NCI-H2227 (cell line): ENCODE measurements around the gene ZNF133.
"Not testable (repeated sequence)": the region's sequence is repeated elsewhere in the genome, so short reads cannot be mapped to it uniquely, and the experiment has no call there.

Source experiments
- DNase-seq: peaks from one replicate; lab custom pipeline; 2025; ENCODE audit not compliant: unreplicated experiment; lab: John Stamatoyannopoulos, UW

ZNF133 gene

DNA sequence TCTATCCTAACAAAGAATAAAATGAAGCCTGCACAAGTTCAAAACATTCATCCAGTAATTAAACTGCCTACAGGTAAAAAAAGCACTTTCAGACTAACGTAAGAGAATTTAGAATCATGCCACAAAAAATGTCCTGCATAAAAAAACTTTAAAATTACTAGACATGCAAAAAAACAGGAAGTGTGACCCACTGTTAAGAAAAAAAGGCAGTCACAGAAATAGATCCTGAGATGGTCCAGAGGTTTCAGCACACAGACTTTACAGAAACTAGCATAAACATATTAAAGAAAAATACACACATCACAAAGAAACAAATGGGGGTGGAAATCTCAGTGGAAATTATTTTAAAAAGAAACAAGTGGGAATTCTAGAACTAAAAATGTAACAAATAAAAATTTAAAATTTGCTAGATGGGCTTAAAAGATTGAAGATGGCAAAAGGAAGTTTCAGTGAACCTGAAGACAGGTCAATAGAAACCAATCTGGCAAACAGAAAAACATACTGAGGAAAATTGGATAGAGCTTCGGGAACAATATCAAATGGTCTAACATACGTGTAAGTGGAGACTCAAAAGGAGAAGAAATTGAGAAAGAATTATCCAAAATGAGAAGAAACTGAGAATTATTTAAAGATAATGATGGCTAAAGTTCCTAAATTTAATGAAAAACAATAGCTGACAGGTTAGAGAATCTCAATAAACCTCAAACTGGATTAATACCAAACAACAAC, 3.4 kb upstream of the ZNF133 start:
- DNase-seq, result no peak

DNA sequence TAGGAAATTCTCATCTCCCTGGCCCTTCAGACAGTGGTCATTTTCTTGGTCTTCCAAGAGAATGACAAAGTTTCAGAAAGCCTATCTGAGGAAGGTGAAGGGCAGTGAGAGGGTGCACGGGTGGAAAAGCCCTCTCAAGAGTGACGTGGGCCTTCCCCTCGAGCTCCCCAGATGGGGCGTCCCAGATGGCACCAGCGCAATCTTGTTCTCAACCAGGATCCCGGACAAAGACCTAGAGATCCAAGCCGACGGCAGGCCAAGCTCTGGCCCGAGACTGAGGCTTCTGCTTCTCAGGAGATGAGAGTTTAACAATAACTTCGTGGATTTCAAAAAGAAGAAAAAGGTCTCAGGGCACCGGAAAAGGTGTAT, 797 bp upstream of the ZNF133 start:
- no peak for DNase-seq

DNA sequence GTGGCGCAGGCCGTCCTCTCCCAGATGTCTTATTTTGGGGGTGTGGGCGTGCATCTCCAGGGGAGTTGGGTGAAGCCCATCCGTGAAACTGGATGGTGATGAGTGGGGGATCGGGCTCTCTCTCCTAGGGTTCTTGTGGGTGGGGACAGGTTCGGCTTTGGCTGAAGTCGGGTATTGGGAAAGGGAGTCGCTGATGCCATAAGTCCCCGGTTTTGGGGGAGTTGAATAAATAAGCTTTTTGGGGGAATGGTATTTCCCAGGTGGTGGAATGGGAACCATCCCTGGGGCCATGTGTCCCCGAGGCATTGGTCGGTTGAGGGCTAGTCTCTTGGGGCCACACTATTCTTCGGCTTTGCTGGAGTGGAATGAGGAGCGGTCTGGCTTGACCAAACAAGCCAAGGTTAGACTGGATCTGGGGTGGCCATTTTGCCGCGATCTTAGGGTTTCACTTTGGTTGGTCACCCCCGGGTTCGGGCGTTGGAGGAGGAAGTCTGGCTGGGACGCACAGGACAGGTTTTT, 481 bp downstream of the ZNF133 start:
- peak; percentile 45 for DNase-seq

DNA sequence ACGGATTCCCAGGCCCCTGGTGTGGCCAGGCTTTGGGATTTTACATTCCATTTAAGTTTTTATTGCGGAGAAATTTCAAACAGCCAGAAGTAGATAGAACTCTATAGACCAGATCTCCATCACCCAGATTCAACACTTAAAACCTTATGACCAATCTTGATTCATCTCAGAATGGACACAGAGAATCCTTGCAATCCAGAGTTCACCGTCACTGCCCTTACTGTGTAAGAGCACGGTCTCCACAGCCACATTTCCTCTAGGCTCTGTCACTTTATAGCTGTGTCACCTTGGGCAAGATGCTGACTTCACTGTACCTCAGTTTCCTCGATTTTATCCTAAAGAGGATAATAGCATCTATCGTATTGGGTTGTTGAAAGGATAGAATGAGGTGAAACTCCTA, 979 bp downstream of the ZNF133 start:
- DNase-seq, result no peak

DNA sequence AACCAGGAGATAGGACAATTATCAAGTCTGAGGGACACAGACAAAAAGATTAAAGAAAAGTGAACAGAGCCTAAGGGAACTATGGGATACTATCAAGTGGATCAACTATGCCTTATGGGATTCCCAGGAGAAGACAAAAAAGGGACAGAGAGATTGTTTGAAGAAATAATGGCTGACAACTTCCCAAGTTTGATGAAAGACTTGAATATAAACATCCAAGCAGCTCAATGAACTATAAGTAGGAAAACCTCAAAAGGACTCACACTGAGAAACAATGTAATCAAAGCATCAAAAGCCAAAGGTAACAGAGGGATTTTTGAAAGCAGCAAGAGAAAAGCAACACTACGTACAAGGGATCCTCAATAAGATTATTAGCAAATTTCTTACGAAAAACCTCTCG, 11.0 kb downstream of the ZNF133 start:
- no peak for DNase-seq

DNA sequence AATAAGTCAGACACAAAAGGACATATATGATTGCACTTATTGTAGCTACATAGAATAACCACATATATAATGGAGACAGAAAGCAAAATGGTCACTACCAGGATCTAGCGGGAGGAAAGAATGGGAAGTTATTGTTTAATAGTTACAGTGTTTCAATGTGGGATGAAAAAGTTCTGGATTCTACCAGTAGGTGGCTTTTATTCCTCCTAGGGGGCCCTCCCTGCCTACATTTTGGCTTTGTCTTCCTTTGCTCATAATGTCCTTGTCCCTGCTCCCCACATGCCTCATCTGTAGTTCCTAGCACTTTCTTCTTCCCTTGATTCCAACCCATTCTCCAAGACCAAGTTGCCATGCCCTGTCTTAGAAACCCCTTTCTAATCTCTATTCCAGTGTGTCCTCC, 16.3 kb downstream of the ZNF133 start:
- no peak for DNase-seq

DNA sequence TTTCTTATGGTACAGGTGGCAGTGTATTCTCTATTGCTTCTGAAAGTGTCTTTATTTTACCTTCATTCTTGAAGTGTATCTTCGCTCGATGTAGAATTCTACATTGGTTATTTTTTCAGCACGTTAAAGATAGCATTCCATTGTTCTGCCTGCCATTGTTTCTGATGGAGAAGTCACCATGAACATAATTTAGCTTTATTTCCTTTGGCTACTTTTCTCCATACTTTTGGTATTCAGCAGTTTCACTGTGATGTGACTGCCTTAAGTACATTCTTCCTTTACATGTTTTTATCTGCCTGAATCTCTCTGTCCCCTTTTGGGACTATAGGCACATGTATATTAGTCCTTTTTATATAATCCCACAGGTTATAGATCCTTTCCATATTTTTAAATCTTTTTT, 19.0 kb downstream of the ZNF133 start:
- DNase-seq, result no peak

DNA sequence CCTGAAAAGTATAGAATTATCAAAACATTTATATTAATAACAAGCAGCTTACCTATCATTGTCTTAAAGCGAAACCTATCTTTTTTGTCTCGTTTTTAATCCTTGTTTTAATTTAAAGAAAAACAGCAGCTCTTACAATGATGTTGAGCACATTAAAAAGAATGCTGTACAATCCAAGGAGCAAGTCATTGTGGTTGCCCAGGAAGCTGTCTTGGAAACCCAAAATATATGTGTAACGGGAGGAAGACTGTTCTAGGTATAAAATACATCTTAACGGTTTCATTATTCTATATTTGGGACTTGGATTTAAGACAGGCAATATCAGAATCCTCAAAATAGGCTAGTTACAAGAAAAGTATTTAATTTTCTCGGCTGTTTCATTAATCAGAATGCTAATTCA, 21.7 kb downstream of the ZNF133 start:
- DNase-seq, result no peak

DNA sequence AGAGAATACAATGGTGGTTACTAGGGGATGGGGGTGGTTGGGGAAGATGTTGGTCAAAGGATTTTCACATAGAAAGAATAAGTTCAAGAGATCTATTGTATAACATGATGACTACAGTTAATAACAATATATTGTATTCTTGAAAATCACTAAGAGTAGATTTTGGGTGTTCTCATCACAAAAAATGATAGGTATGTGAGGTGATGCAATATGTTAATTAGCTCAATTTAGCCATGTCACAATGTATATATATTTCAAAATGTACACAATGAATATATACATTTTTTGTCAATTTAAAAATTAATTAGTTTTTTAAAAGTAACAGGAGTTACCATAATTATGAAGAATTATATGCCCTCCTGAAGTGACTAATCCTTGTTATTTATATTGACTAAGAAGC, 22.3 kb downstream of the ZNF133 start:
- DNase-seq, result no peak

DNA sequence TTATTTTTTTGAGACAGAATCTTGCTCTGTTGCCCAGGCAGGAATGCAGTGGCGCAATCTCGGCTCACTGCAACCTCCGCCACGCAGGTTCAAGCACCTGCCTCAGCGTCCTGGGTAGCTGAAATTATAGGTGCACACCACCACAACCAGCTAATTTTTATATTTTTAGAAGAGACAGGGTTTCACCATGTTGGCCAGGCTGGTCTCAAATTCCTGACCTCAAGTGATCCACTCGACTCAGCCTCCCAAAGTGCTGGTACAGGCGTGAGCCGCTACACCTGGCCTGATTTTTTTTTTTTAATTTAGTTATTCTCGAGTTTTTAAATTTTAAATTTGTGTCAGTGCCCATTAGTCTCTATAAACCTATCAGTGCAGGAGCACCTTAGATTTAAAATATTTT, 24.4 kb downstream of the ZNF133 start:
- DNase-seq, result no peak

DNA sequence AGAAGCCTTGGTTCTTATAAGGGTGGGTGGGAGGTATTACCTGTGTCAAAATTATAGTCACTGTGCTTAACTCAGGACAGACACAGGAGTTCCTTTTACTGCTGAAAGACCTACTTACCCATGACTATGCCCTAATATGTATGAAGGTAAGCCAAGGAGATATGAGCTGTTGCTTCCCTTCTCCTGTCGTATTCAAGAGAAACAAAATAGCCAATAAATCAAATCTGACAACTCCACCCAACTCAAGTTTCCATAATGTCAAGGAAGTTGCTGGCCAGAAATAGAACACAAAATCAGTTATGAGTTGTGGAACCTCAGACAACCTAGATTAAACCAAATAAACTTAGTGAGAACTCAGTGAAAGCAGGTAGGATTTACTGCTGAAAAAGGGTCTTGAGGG, 25.1 kb downstream of the ZNF133 start:
- no peak for DNase-seq

DNA sequence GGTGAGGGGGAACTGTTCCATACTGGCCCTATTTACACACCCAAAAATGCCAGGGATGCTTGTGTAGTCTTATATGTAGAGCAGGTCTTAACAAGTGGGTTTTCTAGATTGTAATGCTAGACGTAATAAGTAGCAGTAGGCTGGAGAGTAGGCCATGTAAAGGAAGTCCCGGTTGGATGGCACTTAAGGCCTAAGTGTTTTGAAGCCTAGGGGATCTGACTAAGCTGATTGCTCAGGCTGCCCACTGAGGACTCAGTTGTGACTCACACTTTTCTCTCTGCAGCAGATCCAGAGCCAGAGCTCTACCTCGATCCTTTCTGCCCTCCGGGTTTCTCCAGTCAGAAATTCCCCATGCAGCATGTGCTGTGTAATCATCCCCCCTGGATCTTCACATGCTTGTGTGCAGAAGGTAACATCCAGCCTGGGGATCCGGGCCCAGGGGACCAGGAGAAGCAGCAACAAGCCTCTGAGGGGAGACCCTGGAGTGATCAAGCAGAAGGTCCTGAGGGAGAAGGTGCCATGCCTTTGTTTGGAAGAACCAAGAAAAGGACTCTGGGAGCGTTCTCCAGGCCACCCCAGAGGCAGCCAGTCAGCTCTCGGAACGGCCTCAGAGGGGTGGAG, 26.6 kb downstream of the ZNF133 start:
- no peak for DNase-seq

DNA sequence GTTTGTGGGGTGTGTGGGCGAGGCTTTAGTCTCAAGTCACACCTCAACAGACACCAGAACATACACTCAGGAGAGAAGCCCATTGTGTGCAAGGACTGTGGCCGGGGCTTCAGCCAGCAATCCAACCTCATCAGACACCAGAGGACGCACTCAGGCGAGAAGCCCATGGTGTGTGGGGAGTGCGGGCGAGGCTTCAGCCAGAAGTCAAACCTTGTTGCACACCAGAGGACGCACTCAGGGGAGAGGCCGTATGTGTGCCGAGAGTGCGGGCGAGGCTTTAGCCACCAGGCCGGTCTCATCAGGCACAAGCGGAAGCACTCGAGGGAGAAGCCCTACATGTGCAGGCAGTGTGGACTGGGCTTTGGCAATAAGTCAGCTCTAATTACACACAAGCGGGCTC, 27.8 kb downstream of the ZNF133 start:
- no peak for DNase-seq

DNA sequence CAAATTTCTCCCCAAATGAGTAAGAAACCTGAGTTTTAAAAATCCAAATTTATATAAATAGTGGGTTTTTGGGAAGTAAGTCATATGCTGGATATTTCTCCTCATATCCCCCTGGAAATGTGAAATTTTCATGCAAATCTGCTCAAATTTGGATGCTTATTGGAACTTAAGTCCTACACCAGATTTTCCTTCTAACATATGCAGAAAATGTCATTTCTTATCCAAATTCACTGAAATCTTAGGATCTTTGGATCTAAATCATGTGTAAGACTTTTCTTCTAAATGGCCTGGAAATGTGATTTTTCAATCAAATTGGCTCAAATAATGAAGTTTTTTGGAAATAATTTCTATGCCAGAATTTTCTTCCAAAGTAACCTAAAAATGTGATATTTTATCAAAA, 33.0 kb downstream of the ZNF133 start:
- DNase-seq, result no peak

DNA sequence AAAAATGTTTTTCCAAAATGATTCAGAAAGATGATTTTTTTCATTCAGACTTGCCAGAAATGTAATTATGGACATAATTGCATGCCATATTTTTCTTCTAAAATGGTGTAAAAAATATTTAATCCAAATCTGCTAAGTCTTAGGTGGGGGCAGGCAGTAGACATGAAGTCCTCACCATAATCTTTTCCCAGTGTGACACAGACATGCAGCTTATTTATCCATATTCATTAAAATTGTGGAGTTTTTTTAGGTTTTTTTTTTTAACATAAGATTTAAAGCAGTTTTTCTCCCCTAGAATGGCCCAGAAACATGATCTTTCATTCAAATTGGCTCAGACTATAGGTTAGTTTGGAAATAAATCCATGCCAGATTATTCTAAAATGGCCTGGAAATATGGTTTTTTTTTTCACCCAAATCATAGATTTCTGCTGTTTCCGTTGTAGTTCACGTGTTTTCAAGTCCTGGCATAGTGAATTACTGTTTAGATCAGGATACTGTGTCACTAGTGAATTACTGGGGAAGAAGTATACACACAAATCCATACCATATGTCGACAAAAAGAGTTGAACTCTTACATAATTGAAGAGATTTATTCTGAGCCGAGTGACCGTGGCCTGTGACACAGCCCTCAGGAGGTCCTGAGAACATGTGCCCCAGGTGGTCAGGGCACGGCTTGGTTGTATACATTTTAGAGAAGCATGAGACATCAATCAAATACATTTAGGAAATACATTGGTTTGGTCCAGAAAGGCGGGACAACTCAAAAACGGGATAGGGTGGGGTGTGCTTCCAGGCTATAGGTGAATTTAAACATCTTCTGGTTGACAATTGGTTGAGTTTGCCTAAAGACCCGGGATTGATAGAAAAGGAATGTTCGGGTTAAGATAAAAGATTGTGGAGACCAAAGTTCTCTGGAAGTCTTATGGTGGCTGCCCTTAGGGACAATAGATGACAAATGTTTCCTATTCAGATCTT, 33.9 kb downstream of the ZNF133 start:
- DNase-seq, result no peak

DNA sequence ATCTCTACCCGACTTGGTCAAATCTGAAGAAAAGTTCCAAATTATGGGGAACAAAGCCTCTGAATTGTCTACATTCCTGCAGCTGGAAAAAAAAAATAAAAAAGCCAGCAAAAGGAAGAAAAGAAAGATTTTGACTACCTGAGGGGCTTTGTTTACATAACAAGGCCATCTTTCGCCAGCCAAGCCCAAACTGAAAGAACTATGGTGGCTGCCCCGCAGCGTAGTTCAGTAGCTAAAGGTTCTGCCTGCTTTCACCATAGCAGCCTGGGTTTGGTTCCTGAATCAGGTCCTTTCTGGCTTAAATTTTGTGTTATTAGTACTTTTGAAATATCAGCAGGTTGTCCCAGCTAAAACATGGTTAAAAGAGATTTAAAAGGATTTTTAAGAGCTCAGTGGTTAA, 35.4 kb downstream of the ZNF133 start:
- DNase-seq, result no peak

DNA sequence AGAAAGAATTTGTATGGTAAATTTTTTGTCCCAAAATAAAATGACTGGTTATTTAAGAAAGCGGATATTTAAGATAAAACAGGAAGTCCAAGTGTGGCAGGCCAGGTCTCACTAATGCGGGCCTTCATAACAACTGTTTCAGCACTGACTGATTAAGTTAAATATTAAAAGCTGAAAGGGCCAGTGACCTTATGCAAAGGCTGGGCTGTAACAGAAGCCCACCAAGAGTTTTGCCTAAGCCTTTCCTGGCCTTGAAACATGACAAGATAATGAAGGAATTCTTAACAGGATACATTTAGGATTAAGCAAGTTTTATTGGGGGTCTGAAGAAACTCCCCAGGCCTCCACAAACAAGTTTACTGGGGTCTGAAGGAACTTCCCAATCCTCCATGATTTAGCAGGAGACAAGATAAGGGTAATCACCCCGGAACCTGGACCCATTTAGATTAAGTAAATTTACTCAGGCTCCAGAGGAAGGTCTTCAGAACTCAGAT, 36.3 kb downstream of the ZNF133 start:
- no peak for DNase-seq

DNA sequence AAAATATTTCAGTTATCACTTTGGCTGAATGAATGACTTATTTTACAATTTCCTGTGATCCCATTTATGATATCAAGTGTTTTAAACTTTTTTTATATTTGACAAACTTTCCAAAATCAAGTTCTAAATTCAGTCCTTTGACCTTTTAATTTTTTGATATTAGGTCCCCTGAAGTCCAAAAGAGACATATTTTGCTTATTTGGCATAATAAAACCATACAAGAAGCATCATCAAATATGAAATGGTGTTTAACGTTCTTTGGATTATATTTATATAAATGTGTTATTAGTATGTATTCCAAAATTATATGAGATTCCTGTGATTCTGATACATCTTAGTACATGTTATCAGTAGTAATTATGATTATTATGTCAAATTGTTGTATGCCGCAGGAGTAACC, 38.7 kb downstream of the ZNF133 start:
- DNase-seq, result no peak

DNA sequence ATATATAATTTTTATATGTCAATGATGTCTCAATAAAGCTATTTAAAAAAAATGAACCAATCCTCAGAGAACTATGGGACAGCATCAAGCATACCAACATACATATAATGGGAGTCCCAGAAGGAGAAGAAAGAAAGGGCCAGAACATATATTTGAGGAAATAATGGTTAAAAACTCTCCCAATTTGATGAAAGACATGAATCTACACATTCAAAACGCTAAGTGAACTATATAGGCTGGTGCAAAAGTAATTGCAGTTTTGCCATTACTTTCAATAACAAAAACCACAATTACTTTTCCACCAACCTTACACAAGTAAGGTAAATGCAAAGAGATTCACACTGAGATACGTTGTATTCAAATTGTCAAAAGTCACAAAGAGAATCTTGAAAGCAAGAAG, 43.4 kb downstream of the ZNF133 start:
- no peak for DNase-seq

DNA sequence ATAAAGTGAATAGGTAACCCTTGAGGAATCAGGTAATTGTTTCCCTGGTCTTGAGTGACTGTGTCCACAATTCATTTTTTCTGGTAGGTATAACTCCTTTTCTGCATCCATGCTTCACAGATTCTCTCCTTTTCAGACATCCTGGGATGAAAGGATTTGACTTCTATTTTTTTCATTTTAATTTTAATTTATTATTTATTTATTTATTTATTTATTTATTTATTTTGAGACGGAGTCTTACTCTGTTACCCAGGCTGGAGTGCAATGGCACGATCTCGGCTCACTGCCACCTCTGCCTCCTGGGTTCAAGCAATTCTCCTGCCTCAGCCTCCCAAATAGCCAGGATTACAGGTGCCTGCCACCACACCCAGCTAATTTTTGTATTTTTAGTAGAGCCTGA, 61.4 kb downstream of the ZNF133 start:
- DNase-seq, result not testable (repeated sequence)

DNA sequence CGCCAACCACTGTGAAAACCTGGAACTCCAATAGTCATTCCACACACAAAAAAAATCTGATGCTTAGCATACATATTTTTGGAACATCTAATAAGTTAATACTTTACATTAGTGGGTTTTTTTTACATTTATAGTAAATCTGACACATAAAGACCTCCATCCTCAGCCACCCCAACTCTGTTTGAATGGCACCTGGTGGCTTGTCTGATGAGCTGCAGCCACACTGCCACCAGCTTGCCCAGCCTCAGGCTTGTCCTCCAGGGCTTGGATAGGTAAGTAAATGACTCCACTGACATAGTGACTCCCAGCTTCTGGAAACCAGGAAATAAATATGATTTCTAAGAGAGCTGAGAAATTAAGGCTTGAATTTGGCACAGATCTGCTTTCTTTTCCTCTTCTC, 71.5 kb downstream of the ZNF133 start:
- no peak for DNase-seq

DNA sequence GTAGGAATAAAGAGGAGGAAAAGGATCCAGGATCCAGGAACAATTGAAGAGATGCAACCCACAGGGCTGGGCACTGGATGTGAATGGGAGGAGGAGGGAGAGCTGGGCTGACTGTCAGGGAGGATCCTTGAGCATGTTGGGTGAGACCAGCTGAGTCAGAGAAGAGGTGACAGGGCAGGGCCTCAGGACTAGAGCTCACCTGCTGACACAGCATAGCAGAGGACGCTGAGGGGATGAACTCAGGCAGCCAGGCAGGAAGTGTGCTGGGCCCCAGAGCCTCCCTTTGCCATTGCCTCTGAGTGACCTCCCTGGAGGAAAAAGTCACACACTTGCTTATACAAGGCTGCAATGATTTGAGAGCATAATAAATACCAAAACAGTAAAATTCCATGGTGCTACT, 72.3 kb downstream of the ZNF133 start:
- DNase-seq, result no peak
